SK-N-SH treated with all-trans-retinoic acid at 6 μM for 48 hours (cell line): ENCODE measurements around the gene MS4A10.

Experiments used
- ARNTL ChIP-seq: fragments of 450-650 bp; formaldehyde crosslinking; IDR thresholded peaks from 2 replicates; pipeline ENCODE4 v1.5.0; 2020; ENCODE audit warnings: low read depth, mild to moderate bottlenecking, moderate library complexity, borderline replicate concordance
- BACH2 ChIP-seq: fragments of 250-450 bp; sonication (Bioruptor Pico); IDR thresholded peaks from 2 replicates; pipeline ENCODE4 v1.9.0; 2021; ENCODE audit warnings: mild to moderate bottlenecking, borderline replicate concordance
- CREB5 ChIP-seq: fragments of 250-450 bp; sonication (Bioruptor Pico); IDR thresholded peaks from 2 replicates; pipeline ENCODE4 v1.5.1; 2020; ENCODE audit warnings: low read depth, mild to moderate bottlenecking, moderate library complexity
- CSDC2 ChIP-seq: fragments of 250-450 bp; sonication (Bioruptor Pico); IDR thresholded peaks from 2 replicates; pipeline ENCODE4 v1.5.0; 2020; ENCODE audit warnings: mild to moderate bottlenecking, moderate library complexity
- OSR1 ChIP-seq: fragments of 250-450 bp; sonication (Bioruptor Pico); IDR thresholded peaks from 2 replicates; pipeline ENCODE4 v1.8.0; 2022; ENCODE audit warnings: moderate library complexity, mild to moderate bottlenecking, inconsistent platforms
- PPARA ChIP-seq: fragments of 250-450 bp; sonication (Bioruptor Pico); IDR thresholded peaks from 2 replicates; pipeline ENCODE4 v1.5.0; 2020; ENCODE audit warnings: mild to moderate bottlenecking, borderline replicate concordance
- RARB ChIP-seq: fragments of 250-450 bp; sonication (Bioruptor Pico); IDR thresholded peaks from 2 replicates; pipeline ENCODE4 v1.8.0; 2021; ENCODE audit warnings: mild to moderate bottlenecking, moderate library complexity
- SNAI2 ChIP-seq: fragments of 250-450 bp; sonication (Bioruptor Pico); IDR thresholded peaks from 2 replicates; pipeline ENCODE4 v1.5.0; 2020; ENCODE audit warnings: mild to moderate bottlenecking, moderate library complexity
- ZC3H10 ChIP-seq: fragments of 250-450 bp; sonication (Bioruptor Pico); IDR thresholded peaks from 2 replicates; pipeline ENCODE4 v1.5.1; 2021; ENCODE audit warnings: mild to moderate bottlenecking, moderate library complexity
- ZFP3 ChIP-seq: fragments of 250-450 bp; sonication (Bioruptor Pico); IDR thresholded peaks from 2 replicates; pipeline ENCODE4 v1.5.0; 2020; ENCODE audit warnings: mild to moderate bottlenecking, moderate library complexity
- ZFP30 ChIP-seq: fragments of 450-650 bp; formaldehyde crosslinking; IDR thresholded peaks from 2 replicates; pipeline ENCODE4 v1.5.0; 2022; ENCODE audit warnings: mild to moderate bottlenecking, moderate library complexity
- ZNF8 ChIP-seq: fragments of 450-650 bp; formaldehyde crosslinking; IDR thresholded peaks from 2 replicates; pipeline ENCODE4 v1.5.0; 2020; ENCODE audit warnings: mild to moderate bottlenecking, moderate library complexity

- no peak for TF ChIP-seq OSR1 (CRISPR knock-in tag)
- no peak for TF ChIP-seq CREB5 (CRISPR knock-in tag)
- TF ChIP-seq ZC3H10 (CRISPR knock-in tag) = no peak
- TF ChIP-seq ZFP30 (CRISPR knock-in tag) = no peak
- no peak for TF ChIP-seq PPARA (CRISPR knock-in tag)
- TF ChIP-seq SNAI2 (CRISPR knock-in tag) = no peak
- no peak for TF ChIP-seq ARNTL
- no peak for TF ChIP-seq RARB (CRISPR knock-in tag)
- no peak for TF ChIP-seq BACH2 (CRISPR knock-in tag)
- TF ChIP-seq CSDC2 (CRISPR knock-in tag) = no peak
- TF ChIP-seq ZNF8 (CRISPR knock-in tag) = no peak
- TF ChIP-seq ZFP3 = no peak
Observed at GRCh38 chr11:60754887-60755286, 30.2 kb upstream of the MS4A10 start.
